H9 (cell line): ENCODE measurements around the gene TOP1. TPM values are rescaled to one million over a fixed set of nuclear protein-coding genes. Genes with fewer than 3 reads are reported as not detected.

Source experiments
- DNase-seq: peaks from one replicate; pipeline ENCODE4 v3.0.0-alpha.2; 2017
- H2AFZ ChIP-seq: one replicate; pipeline ENCODE4 v1.6.1; 2013; ENCODE audit warnings: mild to moderate bottlenecking, low read length, control low read depth, moderate library complexity
- H2AK5ac ChIP-seq: 2 replicates; pipeline ENCODE4 v1.6.1; 2013; ENCODE audit warnings: low read length, control low read depth, mixed read lengths; ENCODE audit not compliant: insufficient read length
- H2BK120ac ChIP-seq: one replicate; pipeline ENCODE4 v1.6.1; 2013; ENCODE audit warnings: low read depth, mild to moderate bottlenecking, low read length, control low read depth, inconsistent platforms; ENCODE audit not compliant: poor library complexity, severe bottlenecking
- H2BK12ac ChIP-seq: 2 replicates; pipeline ENCODE4 v1.6.1; 2013; ENCODE audit warnings: low read length, control low read depth, mixed read lengths, low read depth; ENCODE audit not compliant: insufficient read length
- H2BK15ac ChIP-seq: 2 replicates; pipeline ENCODE4 v1.6.1; 2013; ENCODE audit warnings: low read depth, low read length, control low read depth
- H2BK20ac ChIP-seq: one replicate; pipeline ENCODE4 v1.6.1; 2013; ENCODE audit warnings: low read depth, mild to moderate bottlenecking, low read length, control low read depth, inconsistent platforms; ENCODE audit not compliant: poor library complexity, severe bottlenecking
- H2BK5ac ChIP-seq: 2 replicates; pipeline ENCODE4 v1.6.1; 2013; ENCODE audit warnings: low read length, control low read depth, mixed read lengths; ENCODE audit not compliant: insufficient read length
- H3K14ac ChIP-seq: 2 replicates; pipeline ENCODE4 v1.6.1; 2013; ENCODE audit warnings: low read length, control low read depth; ENCODE audit not compliant: insufficient read depth
- H3K18ac ChIP-seq: 2 replicates; pipeline ENCODE4 v1.6.1; 2013; ENCODE audit warnings: low read depth, mild to moderate bottlenecking, mixed read lengths, low read length, control low read depth; ENCODE audit not compliant: insufficient read length
- H3K23ac ChIP-seq: 2 replicates; pipeline ENCODE4 v1.6.1; 2013; ENCODE audit warnings: low read length, control low read depth, mixed read lengths, low read depth; ENCODE audit not compliant: insufficient read length
- H3K23me2 ChIP-seq: 2 replicates; pipeline ENCODE4 v1.6.1; 2013; ENCODE audit warnings: low read depth, mild to moderate bottlenecking, mixed read lengths, low read length, control low read depth; ENCODE audit not compliant: insufficient read length, poor library complexity, severe bottlenecking
- H3K27ac ChIP-seq: 2 replicates; pipeline ENCODE4 v1.5.1; 2013; ENCODE audit warnings: low read length, control low read depth, mixed read lengths, low read depth; ENCODE audit not compliant: insufficient read length
- H3K27me3 ChIP-seq: 2 replicates; pipeline ENCODE4 v1.6.1; 2013; ENCODE audit warnings: low read length, control low read depth, inconsistent platforms; ENCODE audit not compliant: insufficient read depth
- H3K4ac ChIP-seq: 2 replicates; pipeline ENCODE4 v1.6.1; 2013; ENCODE audit warnings: low read depth, mild to moderate bottlenecking, control low read depth, inconsistent platforms, low read length, moderate library complexity
- H3K4me1 ChIP-seq: 2 replicates; pipeline ENCODE4 v1.6.1; 2013; ENCODE audit warnings: low read length, control low read depth, inconsistent platforms; ENCODE audit not compliant: insufficient read depth
- H3K4me2 ChIP-seq: 2 replicates; pipeline ENCODE4 v1.6.1; 2013; ENCODE audit warnings: low read length, control low read depth, mixed read lengths; ENCODE audit not compliant: insufficient read length, insufficient read depth
- H3K56ac ChIP-seq: 2 replicates; pipeline ENCODE4 v1.6.1; 2013; ENCODE audit warnings: low read depth, mild to moderate bottlenecking, mixed read lengths, low read length, control low read depth; ENCODE audit not compliant: insufficient read length
- H3K79me1 ChIP-seq: 2 replicates; pipeline ENCODE4 v1.6.1; 2013; ENCODE audit warnings: low read depth, mild to moderate bottlenecking, moderate library complexity, low read length, control low read depth, inconsistent platforms; ENCODE audit not compliant: insufficient read depth, poor library complexity, severe bottlenecking
- H3K79me2 ChIP-seq: 2 replicates; pipeline ENCODE4 v1.6.1; 2013; ENCODE audit warnings: low read length, control low read depth, inconsistent platforms; ENCODE audit not compliant: insufficient read depth
- H3K9ac ChIP-seq: 2 replicates; pipeline ENCODE4 v1.6.1; 2013; ENCODE audit warnings: low read length, control low read depth, mixed read lengths; ENCODE audit not compliant: insufficient read length; ENCODE audit errors: extremely low read depth
- H3K9me3 ChIP-seq: one replicate; pipeline ENCODE4 v1.6.1; 2013; ENCODE audit warnings: low read depth, low read length, inconsistent platforms; ENCODE audit not compliant: control insufficient read depth
- H3T11ph ChIP-seq: one replicate; pipeline ENCODE4 v1.6.1; 2013; ENCODE audit warnings: mild to moderate bottlenecking, low read length, control low read depth, inconsistent platforms
- H4K20me1 ChIP-seq: one replicate; pipeline ENCODE4 v1.6.1; 2013; ENCODE audit not compliant: control insufficient read depth, insufficient read length, insufficient read depth
- H4K5ac ChIP-seq: 2 replicates; pipeline ENCODE4 v1.6.1; 2013; ENCODE audit warnings: low read depth, mild to moderate bottlenecking, mixed read lengths, low read length, control low read depth; ENCODE audit not compliant: insufficient read length
- H4K8ac ChIP-seq: replicated peaks from 2 replicates; pipeline ENCODE4 v1.6.1; 2013; ENCODE audit warnings: low read length, control low read depth, mixed read lengths, low read depth; ENCODE audit not compliant: insufficient read length
- H4K91ac ChIP-seq: 2 replicates; pipeline ENCODE4 v1.6.1; 2013; ENCODE audit warnings: low read depth, mild to moderate bottlenecking, moderate library complexity, mixed read lengths, low read length, control low read depth; ENCODE audit not compliant: insufficient read length
- H3K27ac Mint-ChIP-seq, 3 experiments: 2 replicates in 2 of 3; 3 replicates in 1 of 3; pipeline ENCODE4 v1.8.0; 2020 to 2021; ENCODE audit warnings: mixed read lengths in 3 of 3, mild to moderate bottlenecking in 1 of 3, moderate library complexity in 1 of 3
- H3K27me3 Mint-ChIP-seq: 2 replicates; pipeline ENCODE4 v1.8.0; 2021; ENCODE audit warnings: low read depth, mild to moderate bottlenecking, moderate library complexity, mixed read lengths
- H3K36me3 Mint-ChIP-seq, 3 experiments: 2 replicates in 2 of 3; 3 replicates in 1 of 3; pipeline ENCODE4 v1.8.0; 2020 to 2021; ENCODE audit warnings: low read depth in 3 of 3, mixed read lengths in 3 of 3; ENCODE audit not compliant: insufficient read depth in 1 of 3
- H3K4me1 Mint-ChIP-seq, 2 experiments: 2 replicates each; pipeline ENCODE4 v1.8.0; 2020; ENCODE audit warnings: mixed read lengths in 2 of 2
- H3K4me3 Mint-ChIP-seq, 2 experiments: 2 replicates in 1 of 2; 3 replicates in 1 of 2; pipeline ENCODE4 v1.8.0; 2020 to 2021; ENCODE audit warnings: mild to moderate bottlenecking in 2 of 2, mixed read lengths in 2 of 2, moderate library complexity in 1 of 2
- H3K9me3 Mint-ChIP-seq, 2 experiments: 2 replicates in 1 of 2; 3 replicates in 1 of 2; pipeline ENCODE4 v1.8.0; 2020; ENCODE audit warnings: mild to moderate bottlenecking in 2 of 2, mixed read lengths in 2 of 2, moderate library complexity in 1 of 2
- WGBS: extraction: QIAGEN DNeasy Blood & Tissue Kit; methylation state at CpG from one replicate; pipeline ENCODE4 v1.1.7; 2013; ENCODE audit warnings: missing lambda C conversion rate, low lambda C conversion rate, mixed read lengths; ENCODE audit not compliant: insufficient read length; ENCODE audit errors: extremely low coverage; 5-methylcytosine and 5-hydroxymethylcytosine counted together
- total RNA-seq: library from RNA; stranded (reverse); gene quantifications from 2 replicates; pipeline ENCODE4 v1.2.1, GENCODE V29; 2021
- TF ChIP-seq, protein P1 (sequence below): fragments of 200-600 bp; sonication (generic); conservative IDR thresholded peaks from 3 replicates; pipeline ENCODE4 v1.8.0; 2021; ENCODE audit warnings: antibody characterized with exemption, mild to moderate bottlenecking

Gene TOP1
- total RNA-seq, 1 experiment from 2014 or later = 96.4 TPM

DNA sequence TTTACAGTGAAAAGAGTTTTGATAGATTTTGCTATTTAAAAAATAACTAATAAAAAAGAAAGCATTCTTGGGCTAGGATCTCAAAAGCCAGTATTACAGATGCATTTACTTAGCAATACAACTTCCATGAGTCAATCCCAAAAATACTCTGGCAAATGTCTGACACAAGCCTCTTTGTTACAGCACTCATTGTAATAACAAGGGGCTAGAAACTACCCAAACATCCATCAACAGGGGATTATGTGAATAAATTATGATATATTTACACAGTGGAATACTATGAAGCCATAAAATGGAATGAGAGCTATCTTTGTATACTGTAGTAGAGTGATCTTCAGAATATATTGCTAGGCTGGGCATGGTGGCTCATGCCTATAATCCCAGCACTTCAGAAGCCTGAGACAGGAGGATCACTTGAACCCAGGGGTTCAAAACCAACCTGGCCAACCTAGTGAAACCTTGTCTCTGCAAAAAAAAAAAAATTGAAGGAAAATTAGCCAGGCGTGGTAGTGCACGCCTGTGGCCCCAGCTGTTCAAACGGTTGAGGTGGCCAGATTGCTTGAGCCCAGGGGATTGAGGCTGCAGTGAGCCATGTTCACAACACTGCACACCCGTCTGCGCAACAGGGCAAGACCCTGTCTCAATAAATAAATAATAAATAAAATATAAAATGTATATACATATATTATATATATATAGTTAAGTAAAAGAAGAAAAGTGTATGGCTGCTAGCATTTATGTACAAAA, 34.7 kb upstream of the TOP1 start:
- TF ChIP-seq, protein P1, sequence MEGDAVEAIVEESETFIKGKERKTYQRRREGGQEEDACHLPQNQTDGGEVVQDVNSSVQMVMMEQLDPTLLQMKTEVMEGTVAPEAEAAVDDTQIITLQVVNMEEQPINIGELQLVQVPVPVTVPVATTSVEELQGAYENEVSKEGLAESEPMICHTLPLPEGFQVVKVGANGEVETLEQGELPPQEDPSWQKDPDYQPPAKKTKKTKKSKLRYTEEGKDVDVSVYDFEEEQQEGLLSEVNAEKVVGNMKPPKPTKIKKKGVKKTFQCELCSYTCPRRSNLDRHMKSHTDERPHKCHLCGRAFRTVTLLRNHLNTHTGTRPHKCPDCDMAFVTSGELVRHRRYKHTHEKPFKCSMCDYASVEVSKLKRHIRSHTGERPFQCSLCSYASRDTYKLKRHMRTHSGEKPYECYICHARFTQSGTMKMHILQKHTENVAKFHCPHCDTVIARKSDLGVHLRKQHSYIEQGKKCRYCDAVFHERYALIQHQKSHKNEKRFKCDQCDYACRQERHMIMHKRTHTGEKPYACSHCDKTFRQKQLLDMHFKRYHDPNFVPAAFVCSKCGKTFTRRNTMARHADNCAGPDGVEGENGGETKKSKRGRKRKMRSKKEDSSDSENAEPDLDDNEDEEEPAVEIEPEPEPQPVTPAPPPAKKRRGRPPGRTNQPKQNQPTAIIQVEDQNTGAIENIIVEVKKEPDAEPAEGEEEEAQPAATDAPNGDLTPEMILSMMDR = no peak
- Histone ChIP-seq H2BK120ac (no peak overlapping the region), H2AK5ac (no peak overlapping the region), H2AFZ (no peak overlapping the region), H2BK20ac (no peak overlapping the region), H4K91ac (no peak overlapping the region), H3K27ac (no peak overlapping the region), H3K4me2 (no peak overlapping the region), H3K4me1 (no peaks in the 10 kb centered on the region; the same call in 1 of the 2 replicates), H3K56ac (no peak overlapping the region), H4K20me1 (no peaks in the 10 kb centered on the region), H3K23me2 (no peaks in the 10 kb centered on the region), H4K8ac (no peak overlapping the region), H3K4ac (no peak overlapping the region), H3K9me3 (no peaks in the 10 kb centered on the region), H3K14ac (no peak overlapping the region), H2BK12ac (no peak overlapping the region), H3K18ac (no peak overlapping the region), H3K27me3 (no peaks in the 10 kb centered on the region), H3K9ac (no peak overlapping the region), H3K79me2 (no peaks in the 10 kb centered on the region), H3T11ph (no peak overlapping the region), H3K79me1 (no peaks in the 10 kb centered on the region), H3K23ac (no peak overlapping the region), H4K5ac (no peak overlapping the region), H2BK5ac (no peak overlapping the region), H2BK15ac (no peak overlapping the region)
- Mint-ChIP-seq H3K36me3 (no peaks in the 10 kb centered on the region), H3K4me1 (peaks cover 14 to 17% of the 10 kb centered on the region in 2 experiments), H3K27ac (no peak overlapping the region), H3K9me3 (no peaks in the 10 kb centered on the region; a peak in 1 of 5 replicates), H3K4me3 (no peak overlapping the region), H3K27me3 (peaks cover 4% of the 10 kb centered on the region; the same call in 1 of the 2 replicates)
- WGBS = no CpG with 5 or more reads among the region's 5 CpGs
- DNase-seq = no peak
